ENCODE measurements around the gene GSG1. TPM values are rescaled to one million over a fixed set of nuclear protein-coding genes. Genes with fewer than 3 reads are reported as not detected.

Gene GSG1
- total and polyA plus RNA-seq, 2 of the 8 experiments (the other 6 are each of a cell fraction or from before 2014, with no cell fraction given): 0.89 to 1.4 TPM

GRCh38 chr12:13085968-13086686, 17.3 kb downstream of the GSG1 start (continued):
- no peak for TF ChIP-seq ATF2 (IDR thresholded peaks at IDR 0.05; ENCODE audit: low read length)
- no peak for TF ChIP-seq SIN3A (conservative IDR thresholded peaks at IDR 0.05 in 1 of 2, IDR thresholded peaks at IDR 0.05 in 1 of 2; ENCODE audit: low read depth in 1 of 2, low read length in 2 of 2)
- TF ChIP-seq NANOG (IDR thresholded peaks at IDR 0.05; ENCODE audit: insufficient read depth, low read depth, low read length, poor library complexity, severe bottlenecking): no peak
- no peak for TF ChIP-seq CREB1 (IDR thresholded peaks at IDR 0.05)
- TF ChIP-seq POU5F1 (IDR thresholded peaks at IDR 0.05; ENCODE audit: low read depth, low read length): no peak

Measured in H1 (cell line).